Body of pancreas (tissue), 4 donors: ENCODE results near the gene RPL3. TPM values are rescaled to one million over a fixed set of nuclear protein-coding genes. Genes with fewer than 3 reads are reported as not detected.

Experiments used
- ATAC-seq: fragments of 150-250 bp; one replicate; pipeline ENCODE4 v1.9.1; 2016
- DNase-seq, 4 donors: peaks; one replicate each; pipeline ENCODE4 v3.0.0-alpha.2; 2019
- H3K27ac ChIP-seq, 4 donors: fragments of 200-600 bp; sonication (generic); 1 replicate in 3 of 4; 2 replicates in 1 of 4; pipeline versions ENCODE4 v1.5.1 to v1.6.1; 2016 to 2019; ENCODE audit warnings: mild to moderate bottlenecking in 1 of 4, mixed read lengths in 1 of 4, moderate library complexity in 1 of 4
- H3K27me3 ChIP-seq, 2 donors: fragments of 200-600 bp; sonication (generic); one replicate each; pipeline ENCODE4 v1.6.0; 2016; ENCODE audit warnings: mild to moderate bottlenecking in 1 of 2
- H3K36me3 ChIP-seq, 2 donors: fragments of 200-600 bp; sonication (generic); replicated peaks in 1 of 2; 2 replicates each; pipeline ENCODE4 v1.5.1; 2016; ENCODE audit warnings: low read depth in 2 of 2; ENCODE audit not compliant: insufficient read depth in 1 of 2
- H3K4me1 ChIP-seq: fragments of 200-600 bp; sonication (generic); one replicate; pipeline ENCODE4 v1.6.0; 2016
- H3K4me3 ChIP-seq, 2 donors: fragments of 200-600 bp; sonication (generic); 1 replicate in 1 of 2; 2 replicates in 1 of 2; pipeline ENCODE4 v1.5.1; 2016 to 2019
- H3K9me3 ChIP-seq, 3 donors: fragments of 200-600 bp; sonication (generic); 1 replicate in 2 of 3; 2 replicates in 1 of 3; pipeline ENCODE4 v1.5.1; 2016
- POLR2A ChIP-seq, 3 donors: fragments of 450-650 bp; IDR thresholded peaks; one replicate each; pipeline ENCODE4 v1.6.1; 2016; ENCODE audit warnings: antibody characterized with exemption in 3 of 3, mild to moderate bottlenecking in 2 of 3
- WGBS, 2 donors: methylation state at CpG; one replicate each; pipeline ENCODE4 v1.1.5; 2017; 5-methylcytosine and 5-hydroxymethylcytosine counted together
- intact Hi-C: fragments of 100-400 bp; cut with DNase I; formaldehyde crosslinking; loops from one replicate; pipeline ENCODE4 v1.15.1; 2023
- total RNA-seq, 2 donors: library from RNA; depleted of rRNA; stranded (reverse); fragments of >200 nt; gene quantifications; one replicate each; pipeline ENCODE4 v1.1.0, GENCODE V29; 2016
- TF ChIP-seq, protein P1 (sequence below), 7 experiments: fragments of 450-650 bp in 4 of 7; fragments of 200-600 bp in 3 of 7; sonication (generic) in 3 of 7; IDR thresholded peaks; one replicate each; pipeline ENCODE4 v1.5.1; 2016 to 2019; ENCODE audit warnings: antibody characterized with exemption in 7 of 7

The RPL3 gene
- total RNA-seq, 2 donors from 2014 or later, result 1,625 to 1,893 TPM

DNA sequence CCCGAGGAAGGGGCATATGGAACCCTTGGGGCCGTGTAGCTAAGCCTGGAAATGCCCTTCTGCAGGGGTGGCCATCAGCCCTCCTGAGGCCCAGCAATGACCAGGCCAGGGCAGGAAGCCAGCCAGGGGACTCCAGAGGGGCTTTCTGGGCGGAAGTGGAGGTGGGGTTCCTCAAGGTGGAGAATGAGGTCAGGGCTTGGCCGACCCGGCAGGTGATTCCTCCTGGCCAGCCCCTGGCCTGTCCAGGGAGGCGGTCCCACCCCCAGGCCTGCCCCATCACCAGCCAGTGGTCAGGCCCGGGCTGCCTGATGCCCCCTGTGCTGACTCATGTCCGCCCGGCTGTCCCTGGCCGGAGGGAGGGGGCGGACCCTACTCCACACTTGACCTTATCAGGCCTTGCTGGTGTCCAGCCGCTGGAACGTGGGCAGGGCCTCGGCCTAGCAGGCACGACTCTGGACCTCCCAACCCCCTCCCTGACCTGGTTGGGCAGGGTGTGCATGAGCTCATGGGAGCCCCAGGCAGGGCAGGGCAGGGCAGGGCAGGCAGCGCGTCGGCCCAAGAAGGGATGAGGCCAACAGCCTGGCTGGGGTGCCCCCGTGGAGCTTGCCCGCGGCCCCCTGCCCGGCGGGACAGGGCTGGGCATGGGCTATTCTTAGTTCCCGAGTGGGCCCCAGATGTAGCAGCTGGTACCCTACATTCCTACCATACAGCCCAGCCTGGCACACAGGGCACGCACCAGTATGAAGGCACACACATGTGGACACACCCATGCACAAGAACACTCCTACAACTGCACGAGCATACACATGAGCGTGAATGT is 35.9 kb downstream of the RPL3 start:
- no peaks in the 10 kb centered on the region for H3K27me3 ChIP-seq
- H3K27ac ChIP-seq, result peak overlapping the region in 3 of 4 donors; percentile 21 to 52 (median 43)
- H3K4me1 ChIP-seq, result peaks cover 4% of the 10 kb centered on the region
- no peak for TF ChIP-seq POLR2A (IDR thresholded peaks at IDR 0.05)
- TF ChIP-seq, protein P1, sequence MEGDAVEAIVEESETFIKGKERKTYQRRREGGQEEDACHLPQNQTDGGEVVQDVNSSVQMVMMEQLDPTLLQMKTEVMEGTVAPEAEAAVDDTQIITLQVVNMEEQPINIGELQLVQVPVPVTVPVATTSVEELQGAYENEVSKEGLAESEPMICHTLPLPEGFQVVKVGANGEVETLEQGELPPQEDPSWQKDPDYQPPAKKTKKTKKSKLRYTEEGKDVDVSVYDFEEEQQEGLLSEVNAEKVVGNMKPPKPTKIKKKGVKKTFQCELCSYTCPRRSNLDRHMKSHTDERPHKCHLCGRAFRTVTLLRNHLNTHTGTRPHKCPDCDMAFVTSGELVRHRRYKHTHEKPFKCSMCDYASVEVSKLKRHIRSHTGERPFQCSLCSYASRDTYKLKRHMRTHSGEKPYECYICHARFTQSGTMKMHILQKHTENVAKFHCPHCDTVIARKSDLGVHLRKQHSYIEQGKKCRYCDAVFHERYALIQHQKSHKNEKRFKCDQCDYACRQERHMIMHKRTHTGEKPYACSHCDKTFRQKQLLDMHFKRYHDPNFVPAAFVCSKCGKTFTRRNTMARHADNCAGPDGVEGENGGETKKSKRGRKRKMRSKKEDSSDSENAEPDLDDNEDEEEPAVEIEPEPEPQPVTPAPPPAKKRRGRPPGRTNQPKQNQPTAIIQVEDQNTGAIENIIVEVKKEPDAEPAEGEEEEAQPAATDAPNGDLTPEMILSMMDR (IDR thresholded peaks at IDR 0.05), result no peak
- no peaks in the 10 kb centered on the region for H3K36me3 ChIP-seq
- intact Hi-C loops, result no loop called here
- DNase-seq (peak in 2 of 4 donors; percentile 40 to 43), ATAC-seq (peak; percentile 48)
- H3K4me3 ChIP-seq, result no peak overlapping the region
- 85% methylated on average over 26 of the region's 27 CpGs; no CpG with 5 or more reads in 1 of the 2 donors for WGBS, 2 donors
- H3K9me3 ChIP-seq, result peaks cover 0 to 6% (median 0%) of the 10 kb centered on the region in 3 donors

DNA sequence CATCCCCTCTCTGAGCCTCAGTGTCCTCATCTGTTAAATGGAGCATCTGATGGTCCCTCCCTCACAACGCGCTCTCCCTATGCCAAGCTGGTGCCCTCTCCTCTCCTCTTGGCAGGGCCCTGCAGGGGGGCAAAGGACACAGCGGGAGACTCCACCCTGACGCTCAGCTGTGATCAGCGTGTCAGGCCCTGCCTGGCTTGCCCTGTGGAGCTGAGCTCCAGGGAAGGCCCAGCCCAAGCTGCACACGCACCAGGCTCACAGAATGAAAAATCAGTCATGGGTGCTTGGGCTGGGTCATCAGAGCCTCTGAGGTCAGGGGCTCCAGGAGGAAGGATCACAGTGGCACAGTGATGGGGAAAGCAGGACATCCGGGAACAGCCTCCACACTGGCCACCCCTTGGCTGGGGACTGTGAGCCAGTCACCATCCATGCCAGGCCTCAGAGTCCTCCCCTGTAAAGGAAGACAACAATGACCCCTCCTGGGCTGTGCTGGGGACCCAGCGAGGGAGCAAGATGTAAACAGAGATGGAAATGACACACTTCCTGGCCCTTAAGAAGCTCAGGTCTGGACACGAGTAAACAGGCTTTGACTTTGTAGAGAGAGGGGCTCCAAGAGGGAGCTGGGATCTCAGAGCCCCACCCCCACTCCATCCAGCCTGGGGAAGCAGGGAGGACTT is 36.6 kb downstream of the RPL3 start:
- Histone ChIP-seq H3K4me1 (peaks cover 4% of the 10 kb centered on the region), H3K27me3 (no peaks in the 10 kb centered on the region), H3K27ac (peak overlapping the region in 3 of 4 donors; percentile 21 to 52 (median 43)), H3K4me3 (no peak overlapping the region), H3K36me3 (no peaks in the 10 kb centered on the region), H3K9me3 (peaks cover 0 to 6% (median 0%) of the 10 kb centered on the region in 3 donors)
- DNase-seq (no peak), ATAC-seq (peak; percentile 31)
- no peak for TF ChIP-seq POLR2A (IDR thresholded peaks at IDR 0.05)
- TF ChIP-seq, protein P1 (IDR thresholded peaks at IDR 0.05), result no peak
- intact Hi-C loops, result no loop called here
- 78 to 91% methylated on average over 6 to 9 of the region's 9 CpGs for WGBS, 2 donors

GRCh38 chr22:39281126-39281525 is 38.3 kb downstream of the RPL3 start:
- Histone ChIP-seq H3K9me3 (peaks cover 0 to 6% (median 0%) of the 10 kb centered on the region in 3 donors), H3K4me1 (peaks cover 1% of the 10 kb centered on the region), H3K27me3 (no peaks in the 10 kb centered on the region), H3K4me3 (no peak overlapping the region), H3K27ac (no peak overlapping the region), H3K36me3 (no peaks in the 10 kb centered on the region)
- no peak for ATAC-seq
- TF ChIP-seq, protein P1 (IDR thresholded peaks at IDR 0.05), result no peak
- no peak for TF ChIP-seq POLR2A (IDR thresholded peaks at IDR 0.05)
- no peak for DNase-seq
- WGBS, 2 donors, result 86 to 93% methylated on average over 6 of the region's 6 CpGs
- intact Hi-C loops, result no loop called here

- TF ChIP-seq POLR2A (IDR thresholded peaks at IDR 0.05), result no peak
- TF ChIP-seq, protein P1 (IDR thresholded peaks at IDR 0.05), result no peak
- Histone ChIP-seq H3K27me3 (no peaks in the 10 kb centered on the region), H3K4me1 (peaks cover 9% of the 10 kb centered on the region), H3K4me3 (no peak overlapping the region), H3K36me3 (no peaks in the 10 kb centered on the region), H3K9me3 (peaks cover 0 to 6% (median 0%) of the 10 kb centered on the region in 3 donors), H3K27ac (no peak overlapping the region)
- intact Hi-C loops, result no loop called here
- DNase-seq, result no peak
- no peak for ATAC-seq
- WGBS, 2 donors, result 90 to 94% methylated on average over 2 to 7 of the region's 7 CpGs
Observed at GRCh38 chr22:39280250-39280649, 39.2 kb downstream of the RPL3 start.
